ENCODE measurements around the gene GRK6. TPM values are rescaled to one million over a fixed set of nuclear protein-coding genes. Genes with fewer than 3 reads are reported as not detected.

Gene GRK6
- total and polyA plus RNA-seq, 11 donors, result 6.8 to 33.2 (median 17.3) TPM

GRCh38 chr5:177466861-177467260 is 40.4 kb downstream of the GRK6 start:
- H3K36me3 ChIP-seq, result peaks cover 0 to 34% (median 24%) of the 10 kb centered on the region in 9 donors
- H3K9me3 ChIP-seq, result peaks cover 0 to 5% (median 0%) of the 10 kb centered on the region in 12 donors
- intact Hi-C loops (cut with DNase I), result no loop called here
- no peak for ATAC-seq
- H3K27ac ChIP-seq, result no peak overlapping the region
- DNase-seq, result no peak
- peaks cover 0 to 46% (median 34%) of the 10 kb centered on the region in 12 donors for H3K4me1 ChIP-seq
- TF ChIP-seq CTCF (IDR thresholded peaks at IDR 0.05), result no peak
- no peak for TF ChIP-seq POLR2A (IDR thresholded peaks at IDR 0.05)
- WGBS, 4 donors, result 92 to 97% (median 95%) methylated on average over 25 of the region's 25 CpGs
- H3K4me3 ChIP-seq, result no peak overlapping the region
- H3K27me3 ChIP-seq, result peaks cover 0 to 11% (median 0%) of the 10 kb centered on the region in 9 donors

DNA sequence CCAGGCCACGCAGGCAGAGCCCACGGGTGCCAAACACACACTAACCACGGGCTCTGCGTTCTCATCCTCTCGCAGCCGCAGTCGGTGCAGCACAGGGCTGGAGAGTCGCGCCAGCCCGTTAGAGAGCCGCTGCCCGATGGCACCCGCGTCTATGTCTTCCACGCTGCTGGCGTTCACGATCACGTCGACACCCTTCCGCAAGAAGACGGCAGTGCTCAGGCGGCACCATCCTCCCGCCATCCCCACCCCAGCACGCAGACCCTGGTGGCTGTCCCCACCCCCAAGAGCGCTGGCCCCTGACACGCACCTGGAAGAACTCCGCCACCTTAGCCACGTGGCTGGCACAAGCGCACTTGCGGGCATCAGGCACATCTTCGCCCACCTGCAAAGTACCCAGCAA is 41.0 kb downstream of the GRK6 start:
- TF ChIP-seq POLR2A (IDR thresholded peaks at IDR 0.05) (no peak), CTCF (IDR thresholded peaks at IDR 0.05) (no peak)
- no peak overlapping the region for H3K4me3 ChIP-seq
- peaks cover 0 to 34% (median 24%) of the 10 kb centered on the region in 9 donors for H3K36me3 ChIP-seq
- H3K4me1 ChIP-seq, result peaks cover 0 to 46% (median 36%) of the 10 kb centered on the region in 12 donors
- DNase-seq, result peak in 1 of 5 donors; percentile 22
- peaks cover 0 to 17% (median under 1%) of the 10 kb centered on the region in 9 donors for H3K27me3 ChIP-seq
- H3K9me3 ChIP-seq, result peaks cover 0 to 5% (median 0%) of the 10 kb centered on the region in 12 donors
- no peak for ATAC-seq
- no peak overlapping the region for H3K27ac ChIP-seq
- intact Hi-C loops (cut with DNase I), result no loop called here
- 95 to 97% (median 95%) methylated on average over 26 to 31 of the region's 31 CpGs for WGBS, 4 donors

DNA sequence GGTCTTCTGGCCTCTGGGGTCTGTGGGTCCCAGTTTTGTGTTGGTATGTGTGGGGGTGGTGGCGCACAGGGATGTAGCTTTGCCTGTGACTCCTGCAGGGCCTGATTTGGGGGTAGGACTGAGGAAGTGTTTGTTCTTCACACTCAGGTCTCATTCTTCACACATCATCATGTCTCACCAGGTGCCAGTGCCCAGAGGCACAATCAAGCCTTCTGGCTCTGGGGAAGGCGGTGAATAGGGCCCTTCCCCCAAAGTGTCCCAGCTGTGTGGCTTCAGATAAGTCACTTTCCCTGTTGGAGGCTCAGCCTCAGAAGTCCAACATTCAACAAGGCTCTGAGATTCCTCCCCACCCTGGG is 41.8 kb downstream of the GRK6 start:
- intact Hi-C loops (cut with DNase I), result no loop called here
- no peak for DNase-seq
- TF ChIP-seq CTCF (IDR thresholded peaks at IDR 0.05), result no peak
- no peak for TF ChIP-seq POLR2A (IDR thresholded peaks at IDR 0.05)
- 73 to 90% (median 88%) methylated on average over 2 of the region's 2 CpGs for WGBS, 4 donors
- H3K36me3 ChIP-seq, result peaks cover 0 to 34% (median 24%) of the 10 kb centered on the region in 9 donors
- ATAC-seq, result no peak
- peaks cover 0 to 49% (median 37%) of the 10 kb centered on the region in 12 donors for H3K4me1 ChIP-seq
- no peak overlapping the region for H3K4me3 ChIP-seq
- peak overlapping the region in 4 of 12 donors; percentile 4 to 87 (median 44) for H3K27ac ChIP-seq
- H3K27me3 ChIP-seq, result peaks cover 0 to 22% (median 5%) of the 10 kb centered on the region in 9 donors
- H3K9me3 ChIP-seq, result peaks cover 0 to 5% (median 0%) of the 10 kb centered on the region in 12 donors

GRCh38 chr5:177468685-177469628 is 42.5 kb downstream of the GRK6 start:
- 60 to 72% (median 66%) methylated on average over 21 to 25 of the region's 25 CpGs for WGBS, 4 donors
- peaks cover 0 to 34% (median 24%) of the 10 kb centered on the region in 9 donors for H3K36me3 ChIP-seq
- intact Hi-C loops (cut with DNase I), result no loop called here
- ATAC-seq (peak; percentile 36 to 48 (median 42)), DNase-seq (peak in 4 of 5 donors; percentile 52 to 79 (median 67))
- no peak overlapping the region for H3K4me3 ChIP-seq
- H3K4me1 ChIP-seq, result peaks cover 0 to 56% (median 35%) of the 10 kb centered on the region in 12 donors
- H3K9me3 ChIP-seq, result peaks cover 0 to 5% (median 0%) of the 10 kb centered on the region in 12 donors
- H3K27me3 ChIP-seq, result peaks cover 0 to 22% (median 5%) of the 10 kb centered on the region in 9 donors
- peak overlapping the region in 10 of 12 donors; percentile 19 to 87 (median 54) for H3K27ac ChIP-seq
- TF ChIP-seq POLR2A (IDR thresholded peaks at IDR 0.05) (no peak), CTCF (IDR thresholded peaks at IDR 0.05) (no peak)

Data from heart left ventricle (tissue), 16 donors.